OCI-LY1 (cell line): ENCODE results near the gene ST6GAL1.

Source experiments
- CTCF ChIP-seq: fragments of 200-600 bp; sonication (generic), shearing (Covaris generic); IDR thresholded peaks from 2 replicates; pipeline ENCODE4 v1.5.1; 2017; ENCODE audit warnings: mild to moderate bottlenecking, antibody characterized with exemption, low read length, moderate library complexity, mixed read lengths
- EZH2 ChIP-seq: fragments of 200-600 bp; sonication (generic), shearing (Covaris generic); IDR thresholded peaks from 2 replicates; pipeline ENCODE4 v1.8.0; 2017; ENCODE audit warnings: borderline replicate concordance, mixed run types, mild to moderate bottlenecking, antibody characterized with exemption, low read length, moderate library complexity, mixed read lengths

- TF ChIP-seq CTCF = no peak
- no peak for TF ChIP-seq EZH2
Measured at GRCh38 chr3:187086831-187087230, 156.5 kb downstream of the ST6GAL1 start.
